ENCODE measurements around the gene SIGLEC9.

SIGLEC9 gene

DNA sequence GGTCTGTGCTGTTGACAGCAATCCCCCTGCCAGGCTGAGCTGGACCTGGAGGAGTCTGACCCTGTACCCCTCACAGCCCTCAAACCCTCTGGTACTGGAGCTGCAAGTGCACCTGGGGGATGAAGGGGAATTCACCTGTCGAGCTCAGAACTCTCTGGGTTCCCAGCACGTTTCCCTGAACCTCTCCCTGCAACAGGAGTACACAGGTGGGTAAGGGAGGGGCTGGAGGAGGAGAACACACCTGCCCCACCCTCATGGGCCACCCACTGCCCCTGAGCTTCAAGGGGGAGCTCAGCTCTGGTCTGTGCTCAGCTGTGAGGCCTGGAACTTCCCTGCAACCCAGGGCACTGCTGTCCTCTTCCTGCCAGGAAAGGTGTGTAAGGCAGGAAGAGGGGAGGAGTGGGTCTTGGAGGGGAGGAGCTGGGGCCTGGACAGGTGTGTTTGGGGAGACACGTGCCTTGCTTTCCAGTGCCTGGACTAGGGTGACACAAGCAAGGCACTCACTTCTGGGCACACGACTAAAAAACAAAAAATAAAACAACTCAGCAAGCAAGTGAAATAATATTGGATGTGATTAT lies 21.3 kb downstream of the SIGLEC9 start:
- no peak for DNase-seq

DNA sequence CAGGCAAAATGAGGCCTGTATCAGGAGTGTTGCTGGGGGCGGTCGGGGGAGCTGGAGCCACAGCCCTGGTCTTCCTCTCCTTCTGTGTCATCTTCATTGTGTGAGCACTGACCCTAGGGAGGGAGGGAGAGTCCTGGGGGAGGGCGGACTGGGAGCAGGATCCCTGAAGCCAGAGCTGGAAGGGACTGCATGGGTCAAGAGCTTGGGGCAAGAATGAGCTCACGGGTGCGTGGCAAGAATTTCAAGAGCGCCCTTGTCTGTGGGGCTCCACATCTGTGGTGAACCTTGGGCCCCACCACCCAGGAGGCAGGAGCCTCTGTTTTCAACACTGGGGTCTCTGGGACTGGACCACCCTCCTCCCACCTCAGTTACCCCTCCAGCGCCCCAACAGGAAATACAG lies 22.0 kb downstream of the SIGLEC9 start:
- DNase-seq = no peak

DNA sequence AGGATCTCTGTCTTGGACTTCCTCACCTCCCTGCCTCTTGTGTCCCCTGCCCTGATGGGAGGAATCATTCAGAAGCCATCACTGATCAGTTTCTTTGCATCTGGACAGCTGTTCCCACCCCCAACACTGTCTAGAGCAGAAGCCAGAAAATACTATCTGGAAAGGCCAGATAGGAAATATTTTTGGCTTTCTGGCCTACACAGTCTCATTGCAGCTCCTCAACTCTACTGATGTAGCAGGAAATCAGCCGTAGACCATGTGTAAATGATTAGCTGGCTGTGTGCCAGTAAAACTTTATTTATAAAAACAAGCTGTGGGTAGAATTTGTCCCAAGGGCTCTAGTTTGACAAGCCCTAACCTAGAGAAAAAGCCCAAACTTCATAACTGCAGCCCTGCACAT lies 23.0 kb downstream of the SIGLEC9 start:
- no peak for DNase-seq

DNA sequence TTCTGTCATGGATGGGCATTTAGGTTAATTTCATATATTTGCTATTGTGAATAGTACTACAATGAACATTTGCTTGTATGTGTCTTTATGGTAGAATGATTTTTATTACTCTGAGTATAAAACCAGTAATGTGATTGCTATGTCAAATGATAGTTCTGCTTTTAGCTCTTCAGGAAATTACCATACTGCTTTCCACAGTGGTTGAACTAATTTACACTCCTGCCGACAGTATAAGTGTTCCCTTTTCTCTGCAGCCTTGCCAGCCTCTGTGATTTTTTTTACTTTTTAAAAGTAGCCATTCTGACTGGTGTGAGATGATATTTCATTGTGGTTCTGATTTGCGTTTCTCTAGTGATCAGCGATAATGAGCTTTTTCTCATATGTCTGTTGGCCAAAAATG lies 23.9 kb downstream of the SIGLEC9 start:
- DNase-seq = no peak

DNA sequence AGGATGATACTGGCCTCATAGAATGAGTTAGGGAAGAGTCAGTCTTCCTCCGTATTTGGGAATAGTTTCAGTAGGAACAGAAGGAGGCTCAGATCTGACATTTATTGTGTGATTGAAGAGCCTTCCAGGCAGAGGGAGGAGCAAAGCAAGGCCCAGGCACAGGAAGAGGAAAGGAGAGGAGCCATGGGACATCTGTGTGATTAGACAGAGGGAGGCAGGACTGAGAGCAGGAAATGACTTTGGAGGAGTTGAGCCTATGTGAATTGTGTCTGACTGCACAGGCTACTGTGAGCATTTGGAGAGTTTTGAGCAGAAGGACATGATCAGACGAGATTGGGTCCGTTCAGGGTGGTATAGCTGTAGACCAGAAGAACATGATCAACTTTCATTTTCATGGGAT lies 25.9 kb downstream of the SIGLEC9 start:
- no peak for DNase-seq

DNA sequence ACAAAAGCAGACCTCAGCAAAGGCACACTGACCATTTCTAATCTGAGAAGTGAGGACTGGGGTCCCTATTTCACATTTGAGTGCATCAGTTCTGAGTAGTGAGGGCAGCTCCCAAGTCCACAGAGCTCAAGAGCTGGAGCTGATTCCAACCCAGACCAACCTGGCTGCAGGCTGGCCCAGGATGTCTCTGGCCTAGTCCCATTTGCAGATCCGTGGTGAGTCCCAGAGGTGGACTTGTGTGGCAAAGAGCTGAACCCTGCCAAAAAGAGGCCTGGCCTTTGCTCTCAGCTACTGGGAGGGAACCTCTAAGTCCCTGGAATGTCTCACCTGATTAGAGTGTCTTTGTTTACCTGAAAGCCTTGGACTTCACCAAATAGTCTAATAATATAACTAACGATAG lies 32.0 kb downstream of the SIGLEC9 start:
- DNase-seq = no peak

DNA sequence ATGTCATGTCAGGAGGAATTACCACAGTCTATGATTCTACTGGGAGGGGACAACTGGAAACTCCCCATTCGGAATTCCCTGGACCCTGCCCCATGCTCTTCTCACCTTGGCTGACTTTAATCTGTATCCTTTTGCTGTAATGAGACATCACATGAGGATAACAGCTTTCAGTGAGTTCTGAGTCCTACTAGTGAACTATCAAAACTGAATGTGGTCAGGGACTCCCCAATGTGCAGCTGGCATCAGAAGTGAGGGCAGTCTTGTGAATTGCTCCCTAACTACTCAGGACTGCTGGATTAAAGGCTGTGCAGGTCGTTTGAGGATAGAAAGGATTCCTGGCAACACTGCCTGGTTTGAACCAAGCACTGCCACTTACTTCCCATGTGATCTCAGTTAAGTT lies 32.6 kb downstream of the SIGLEC9 start:
- DNase-seq = no peak

DNA sequence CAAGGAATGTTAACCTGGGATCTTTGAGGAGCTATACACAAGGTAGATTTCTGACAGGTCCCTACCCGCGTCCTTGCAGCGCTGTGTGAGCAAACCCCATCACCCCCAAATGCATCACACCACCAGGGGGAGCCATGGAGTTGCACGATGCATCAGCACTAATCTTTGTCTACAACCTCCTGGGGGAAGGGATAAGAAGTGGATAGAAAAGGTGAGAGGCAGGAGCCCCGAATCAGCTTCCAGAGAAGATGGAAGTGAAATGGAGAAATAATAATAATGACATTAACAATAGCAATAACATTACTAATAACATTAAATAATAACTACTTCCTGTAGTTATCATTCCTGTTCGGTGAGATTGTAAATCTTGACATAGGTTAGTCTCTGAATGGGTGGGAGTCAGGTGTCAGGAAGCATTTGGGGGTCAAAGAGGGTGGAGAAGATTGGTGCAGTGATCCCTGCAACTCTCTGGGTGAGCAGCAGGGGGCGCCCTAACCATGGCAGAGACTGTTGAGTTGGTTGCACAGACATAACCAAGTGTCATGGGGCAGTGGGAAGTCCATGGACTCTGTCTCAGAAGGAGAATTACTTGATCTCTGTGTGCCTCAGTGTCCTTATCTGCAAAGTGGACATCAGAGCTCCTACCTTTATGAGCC lies 33.9 kb downstream of the SIGLEC9 start:
- peak; percentile 3 to 65 (median 50) for DNase-seq

DNA sequence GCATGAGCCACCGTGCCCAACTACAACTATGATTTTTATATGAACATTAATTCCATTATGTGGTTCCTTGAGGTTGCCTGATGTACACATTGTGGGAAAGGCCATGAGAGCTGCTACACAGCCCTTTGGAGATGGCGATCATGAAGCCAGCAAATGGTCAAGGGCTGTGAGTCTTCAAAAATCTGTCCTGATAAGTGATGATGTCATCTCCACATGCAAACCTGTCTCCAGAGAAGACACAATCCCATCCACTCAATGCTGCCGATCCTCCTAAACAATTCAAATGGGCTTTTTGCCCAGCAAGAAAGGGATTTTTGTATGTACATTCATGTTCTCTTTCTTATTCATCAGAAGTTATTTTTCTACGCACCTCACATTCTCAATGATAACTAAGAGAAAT lies 35.0 kb downstream of the SIGLEC9 start:
- DNase-seq = no peak

DNA sequence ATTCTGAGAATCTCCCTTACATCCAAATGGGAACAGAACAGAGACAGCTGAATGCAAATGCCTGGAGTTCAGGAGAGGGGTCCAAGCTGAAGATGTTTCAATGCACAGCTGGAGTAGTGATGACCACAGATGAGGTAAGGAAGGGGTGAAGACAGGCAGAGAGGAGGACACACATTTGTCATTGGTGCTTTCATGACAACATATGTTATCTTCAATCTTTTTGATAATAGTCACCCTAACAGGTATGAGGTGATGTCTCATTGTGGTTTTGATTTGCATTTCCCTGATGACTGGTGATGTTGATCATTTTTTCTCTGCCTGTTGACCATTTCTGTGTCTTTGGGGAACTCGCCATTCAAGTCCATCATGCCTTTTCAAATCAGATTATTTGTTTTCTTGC lies 36.6 kb downstream of the SIGLEC9 start:
- DNase-seq = no peak

DNA sequence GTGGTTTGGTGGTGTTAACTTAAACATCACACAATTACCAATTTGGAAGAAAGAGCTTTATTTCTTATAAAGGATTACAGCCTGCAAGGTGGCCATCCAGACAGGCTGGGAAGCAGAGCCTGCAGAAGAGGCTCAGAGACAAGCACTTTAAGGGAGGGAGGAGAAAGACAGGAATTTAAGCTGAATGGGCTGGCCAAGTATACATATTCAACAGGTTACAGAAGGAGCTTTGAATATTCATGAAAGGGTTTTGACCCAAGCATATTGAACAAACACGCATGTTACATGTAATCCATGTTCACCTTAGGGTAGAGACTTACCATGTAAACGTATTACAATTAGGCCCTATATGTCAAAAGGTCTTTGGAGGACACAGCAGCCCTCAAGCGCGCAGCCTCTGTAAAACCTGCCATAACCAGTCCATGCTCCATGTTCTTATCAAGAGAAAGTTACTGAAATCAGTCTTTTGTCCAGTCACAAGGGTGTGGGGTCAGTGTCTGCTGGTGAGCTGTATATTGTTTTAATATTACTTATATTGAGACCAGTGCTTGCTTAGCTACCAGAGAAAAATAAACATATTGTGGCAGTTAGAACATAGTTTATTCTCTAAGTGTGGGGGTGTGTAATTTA lies 37.3 kb downstream of the SIGLEC9 start:
- no peak for DNase-seq

DNA sequence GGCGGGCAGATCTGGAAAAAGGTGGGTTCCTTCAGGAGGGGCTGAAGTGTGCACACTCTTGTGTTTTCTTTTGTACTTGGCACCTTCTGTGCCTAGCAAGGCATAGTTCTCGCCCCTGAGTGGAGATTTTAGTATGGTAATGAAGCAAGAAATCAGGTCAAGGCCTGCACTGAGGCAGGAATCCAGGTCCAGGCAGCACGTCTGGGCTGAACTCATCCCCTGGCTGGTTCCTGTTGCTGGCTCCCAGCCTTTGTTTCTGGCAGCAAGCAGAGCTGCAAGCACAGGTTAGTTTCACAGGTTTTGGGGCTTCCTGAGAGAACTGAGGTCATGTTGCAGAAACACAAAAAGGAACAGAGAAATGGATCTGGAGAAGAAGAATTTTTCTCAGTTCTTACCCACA lies 38.6 kb downstream of the SIGLEC9 start:
- DNase-seq = no peak

DNA sequence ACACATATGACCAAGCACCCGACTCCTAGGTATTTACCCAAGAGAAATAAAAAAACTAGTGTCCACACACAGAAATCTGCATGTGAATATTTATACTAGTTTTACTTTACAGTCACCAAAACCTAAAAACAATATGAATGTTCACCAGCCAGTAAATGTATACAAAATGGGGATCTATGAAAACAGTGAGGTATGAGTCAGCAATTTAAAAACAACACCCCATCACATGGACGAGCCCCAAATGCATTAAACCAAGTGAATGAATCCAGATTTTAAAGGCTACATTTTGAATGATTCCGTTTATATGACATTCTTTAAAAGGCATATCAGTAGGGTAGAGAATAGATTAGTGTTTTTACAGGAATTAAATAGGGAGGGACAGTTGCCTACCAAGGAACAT lies 39.5 kb downstream of the SIGLEC9 start:
- DNase-seq = no peak

DNA sequence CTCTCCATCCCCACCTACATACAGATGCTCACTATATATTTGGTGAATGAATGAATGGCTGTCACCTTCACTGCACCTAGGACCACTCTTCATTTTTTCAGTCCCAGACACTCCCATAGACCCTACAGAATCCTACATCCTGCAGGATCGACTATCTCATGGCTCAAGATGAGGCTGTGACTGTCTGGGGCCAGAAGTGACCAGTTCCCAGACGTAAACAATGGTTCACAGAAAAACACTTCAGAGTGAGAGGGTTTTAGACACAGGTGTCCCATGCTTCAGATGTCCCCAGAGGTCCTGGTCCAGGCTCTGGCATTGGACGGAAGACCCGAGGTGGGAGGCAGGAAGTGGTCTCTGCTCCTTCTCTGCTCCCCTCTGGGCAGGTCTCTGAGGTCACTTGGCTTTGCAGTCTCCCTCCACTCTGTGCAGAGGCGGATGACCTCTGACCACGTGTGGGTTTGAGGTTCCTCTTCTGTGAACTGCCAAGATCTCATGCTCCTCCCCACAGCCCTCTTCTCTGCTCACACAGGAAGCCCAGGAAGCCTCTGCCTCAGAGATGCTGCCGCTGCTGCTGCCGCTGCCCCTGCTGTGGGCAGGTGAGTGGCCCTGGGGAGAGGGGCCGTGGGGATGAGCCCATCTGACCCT lies 42.3 kb downstream of the SIGLEC9 start:
- peak in 1 of 6 experiments; percentile 11 for DNase-seq

DNA sequence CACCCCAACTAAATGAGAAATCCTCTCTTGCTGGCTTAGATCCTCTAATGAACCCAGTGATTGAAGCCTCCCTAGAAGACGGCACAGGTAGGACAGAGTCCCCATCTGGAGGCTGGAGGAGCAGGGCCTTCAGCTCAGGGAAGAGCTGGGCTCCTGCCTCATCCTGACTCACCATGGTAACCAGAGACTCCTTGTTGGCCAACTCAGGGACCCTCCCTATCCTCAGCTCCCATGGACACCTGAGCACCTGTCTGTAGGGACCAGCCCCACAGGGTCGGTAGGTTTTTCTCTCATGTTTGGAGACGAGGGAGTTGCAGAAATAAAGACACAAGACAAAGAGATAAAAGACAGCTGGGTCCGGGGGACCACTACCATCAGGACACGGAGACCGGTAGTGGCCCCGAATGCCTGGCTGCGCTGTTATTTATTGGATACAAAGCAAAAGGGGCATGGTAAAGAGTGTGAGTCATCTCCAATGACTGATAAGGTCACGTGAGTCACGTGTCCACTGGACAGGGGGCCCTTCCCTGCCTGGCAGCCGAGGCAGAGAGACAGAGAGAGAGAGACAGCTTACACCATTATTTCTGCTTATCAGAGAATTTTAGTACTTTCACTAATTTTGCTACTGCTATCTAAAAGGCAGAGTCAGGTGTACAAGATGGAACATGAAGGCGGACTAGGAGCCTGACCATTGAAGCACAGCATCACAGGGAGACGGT lies 44.0 kb downstream of the SIGLEC9 start:
- no peak for DNase-seq

DNA sequence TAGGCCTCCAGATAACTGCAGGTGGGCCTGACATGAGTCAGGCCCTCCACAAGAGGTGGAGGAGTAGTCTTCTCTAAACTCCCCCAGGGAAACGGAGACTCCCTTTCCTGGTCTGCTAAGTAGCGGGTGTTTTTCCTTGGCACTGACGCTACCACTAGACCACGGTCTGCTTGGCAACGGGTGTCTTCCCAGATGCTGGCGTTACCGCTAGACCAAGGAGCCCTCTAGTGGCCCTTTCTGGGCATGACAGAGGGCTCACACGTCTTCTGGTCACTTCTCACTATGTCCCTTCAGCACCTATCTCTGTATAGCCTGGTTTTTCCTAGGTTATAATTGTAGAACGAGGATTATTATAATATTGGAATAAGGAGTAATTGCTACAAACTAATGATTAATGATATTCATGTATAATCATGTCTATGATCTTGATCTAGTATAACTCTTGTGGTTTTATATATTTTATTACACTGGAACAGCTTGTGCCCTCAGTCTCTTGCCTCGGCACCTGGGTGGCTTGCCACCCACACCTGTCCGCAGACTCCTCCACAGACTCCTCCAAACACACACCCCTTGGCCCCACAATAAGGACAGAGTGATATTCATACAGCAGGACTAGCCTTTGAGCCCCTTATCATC lies 44.7 kb downstream of the SIGLEC9 start:
- DNase-seq = peak; percentile 4 to 58 (median 50)

DNA sequence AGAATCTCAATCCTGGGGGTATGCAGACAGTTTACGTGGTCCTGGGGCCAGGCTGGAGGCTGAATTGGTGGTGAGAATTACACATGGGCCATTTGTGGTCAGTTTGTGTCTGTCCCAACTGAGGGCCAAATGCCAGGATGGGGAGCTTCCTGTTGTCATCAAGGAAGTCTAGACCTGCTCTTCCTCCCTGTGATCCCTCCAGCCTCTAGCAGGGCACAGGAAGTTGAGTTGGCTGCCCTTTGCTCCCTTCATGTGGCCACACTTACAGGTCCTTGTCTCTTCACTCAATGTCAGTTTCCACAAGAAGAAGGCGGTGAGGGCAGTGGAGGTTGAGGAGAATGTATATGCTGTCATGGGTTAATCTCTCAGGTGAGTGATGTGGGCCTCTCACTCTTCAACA lies 47.5 kb downstream of the SIGLEC9 start:
- DNase-seq = no peak

DNA sequence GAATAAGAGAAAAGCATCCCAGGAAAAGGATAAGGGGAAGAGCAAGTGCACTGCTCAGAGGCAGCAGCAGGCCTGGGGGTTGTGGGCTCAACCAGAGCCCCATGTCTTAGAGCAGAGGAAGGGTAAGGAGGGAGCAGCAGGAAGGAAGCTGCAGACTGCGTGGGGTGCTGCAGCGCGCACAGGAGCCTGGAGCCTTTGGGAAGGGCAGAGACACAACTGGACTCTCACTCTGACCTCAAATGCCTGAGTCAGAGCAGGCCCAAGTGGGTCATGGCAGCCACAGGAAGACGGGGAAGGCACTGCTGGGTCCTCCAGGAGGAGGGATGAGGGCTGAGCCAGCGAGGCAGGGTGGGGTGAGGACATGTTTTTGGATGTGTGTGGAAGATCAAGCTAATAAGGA lies 49.0 kb downstream of the SIGLEC9 start:
- DNase-seq = no peak

DNA sequence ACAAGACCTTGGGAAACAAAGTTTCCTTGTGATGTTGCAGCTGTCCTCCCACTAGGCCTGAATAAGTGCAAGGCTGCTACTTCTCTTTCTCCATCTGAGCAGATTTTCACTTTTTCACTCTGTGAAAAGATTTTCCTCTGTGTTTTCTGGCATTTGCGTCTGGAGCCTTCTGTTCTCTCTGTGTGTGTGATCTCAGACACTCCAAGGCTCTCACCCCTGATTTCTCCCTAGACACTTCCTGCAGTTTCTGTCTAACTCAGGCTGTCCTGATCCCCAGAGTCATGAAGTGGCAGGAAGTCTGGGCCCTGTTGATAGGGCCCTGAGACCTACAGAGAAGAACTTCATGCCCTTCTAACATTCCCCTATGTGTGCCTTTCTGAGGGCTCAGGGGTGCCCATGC lies 54.5 kb downstream of the SIGLEC9 start:
- DNase-seq = no peak

Measured in stimulated activated naive CD4-positive, alpha-beta T cell (primary cell).